K562 (cell line): Measurements from ENCODE around the gene GPR179. TPM values are rescaled to one million over a fixed set of nuclear protein-coding genes. Genes with fewer than 3 reads are reported as not detected.

Experiments used
- ATAC-seq: fragments of 200-7000 bp; cut with Tn5 transposase; 3 replicates; pipeline ENCODE4 v1.9.1; 2020; ENCODE audit warnings: moderate library complexity
- BruUV-seq: library from RNA; stranded (reverse); fragments of 400-500 nt; replicated peaks from 2 replicates; lab custom pipeline; 2021; lab: Mats Ljungman, UMichigan
- CTCF ChIA-PET: fragments of 300-600 bp; formaldehyde crosslinking; extraction: SDS; loops from one replicate; lab custom pipeline; 2021; ENCODE audit warnings: low intra/inter-chr PET ratio; lab: Yijun Ruan, JAX
- POLR2A ChIA-PET: fragments of 300-600, 350-650 bp; sonication (Branson Sonifier 250); formaldehyde crosslinking; extraction: SDS; loops from one replicate; lab custom pipeline; 2021; ENCODE audit warnings: antibody characterized with exemption, inconsistent platforms; lab: Yijun Ruan, JAX
- DNase-seq, 4 experiments: peaks; one replicate each; pipeline versions ENCODE4 v3.0.0 to v3.0.0-alpha.2; 2011 to 2018; ENCODE audit warnings: low spot score in 3 of 4, mixed read lengths in 3 of 4; ENCODE audit errors: extremely low read depth in 1 of 4
- FAIRE-seq: peaks from 2 replicates; lab custom pipeline; 2011; peaks lifted over from hg19 to GRCh38; lab: Jason Lieb, UNC
- H2AFZ ChIP-seq: 2 replicates; pipeline ENCODE4 v1.6.0; 2011; ENCODE audit warnings: low read depth, low read length, control low read depth, inconsistent platforms
- H3K27ac ChIP-seq: fragments of 200-600 bp; 3 replicates; pipeline ENCODE4 v1.8.0; 2011; ENCODE audit warnings: low read depth, mild to moderate bottlenecking, control low read depth, inconsistent platforms, low read length, moderate library complexity, mixed read lengths; ENCODE audit errors: extremely low read depth
- H3K27me3 ChIP-seq, 2 experiments: fragments of 300-600 bp in 1 of 2; 2 replicates in 1 of 2; 3 replicates in 1 of 2; pipeline versions ENCODE4 v1.6.0 to v1.8.0; 2011; ENCODE audit warnings: inconsistent platforms in 2 of 2, low read length in 2 of 2, mild to moderate bottlenecking in 1 of 2, mixed read lengths in 1 of 2, moderate library complexity in 1 of 2; ENCODE audit not compliant: control insufficient read depth in 2 of 2, insufficient read depth in 2 of 2
- H3K36me3 ChIP-seq: fragments of 300-600 bp; 3 replicates; pipeline ENCODE4 v1.8.0; 2011; ENCODE audit warnings: mild to moderate bottlenecking, low read length, inconsistent platforms; ENCODE audit not compliant: control insufficient read depth, insufficient read depth
- H3K4me1 ChIP-seq, 2 experiments: fragments of 200-600 bp in 1 of 2; replicated peaks in 1 of 2; 2 replicates in 1 of 2; 3 replicates in 1 of 2; pipeline versions ENCODE4 v1.5.1 to v1.8.0; 2011; ENCODE audit warnings: inconsistent platforms in 2 of 2, low read length in 2 of 2, mild to moderate bottlenecking in 1 of 2, mixed read lengths in 1 of 2, moderate library complexity in 1 of 2; ENCODE audit not compliant: control insufficient read depth in 2 of 2, insufficient read depth in 2 of 2
- H3K4me2 ChIP-seq: 2 replicates; pipeline ENCODE4 v1.6.1; 2011; ENCODE audit warnings: low read length, control low read depth, inconsistent platforms, mixed read lengths; ENCODE audit not compliant: insufficient read depth
- H3K4me3 ChIP-seq: fragments of 200-600 bp; sonication (generic), shearing (Covaris generic); 2 replicates; pipeline ENCODE4 v1.5.1; 2016; ENCODE audit warnings: control low read depth, inconsistent platforms
- H3K79me2 ChIP-seq: fragments of 200-600 bp; 3 replicates; pipeline ENCODE4 v1.8.0; 2011; ENCODE audit warnings: low read length, inconsistent platforms; ENCODE audit not compliant: control insufficient read depth, insufficient read depth
- H3K9ac ChIP-seq, 2 experiments: 2 replicates each; pipeline versions ENCODE4 v1.6.0 to v1.6.1; 2011; ENCODE audit warnings: low read depth in 2 of 2, low read length in 2 of 2, control low read depth in 1 of 2, inconsistent platforms in 1 of 2, mild to moderate bottlenecking in 1 of 2, mixed read lengths in 1 of 2; ENCODE audit not compliant: insufficient read depth in 1 of 2
- H3K9me1 ChIP-seq: one replicate; pipeline ENCODE4 v1.6.0; 2011; ENCODE audit warnings: inconsistent platforms, mild to moderate bottlenecking, low read length, moderate library complexity; ENCODE audit not compliant: control insufficient read depth, insufficient read depth
- H3K9me3 ChIP-seq: replicated peaks from 2 replicates; pipeline ENCODE4 v1.5.1; 2011; ENCODE audit warnings: low read depth, low read length, inconsistent platforms; ENCODE audit not compliant: control insufficient read depth, insufficient read depth
- H4K20me1 ChIP-seq: replicated peaks from 2 replicates; pipeline ENCODE4 v1.6.1; 2011; ENCODE audit warnings: low read length, inconsistent platforms, mixed read lengths; ENCODE audit not compliant: control insufficient read depth, insufficient read depth
- BCL6 ChIP-seq: fragments of 250-450 bp; sonication (Bioruptor Pico); IDR thresholded peaks from 2 replicates; pipeline ENCODE4 v1.4.0; 2020
- JUNB ChIP-seq: fragments of 450-650 bp; formaldehyde crosslinking; conservative IDR thresholded peaks from 2 replicates; pipeline ENCODE4 v1.4.0; 2020; ENCODE audit warnings: mild to moderate bottlenecking
- POLR2G ChIP-seq: fragments of 200-400 bp; formaldehyde crosslinking; IDR thresholded peaks from 2 replicates; pipeline ENCODE4 v1.6.1; 2017; ENCODE audit warnings: low read depth, mild to moderate bottlenecking, antibody characterized with exemption, low read length, moderate library complexity
- ZNF263 ChIP-seq: sonication (generic); formaldehyde crosslinking; IDR thresholded peaks from 2 replicates; pipeline ENCODE4 v1.8.0; 2022; ENCODE audit warnings: mild to moderate bottlenecking, missing genetic modification reagents, borderline replicate concordance
- ZNF274 ChIP-seq: IDR thresholded peaks from 2 replicates; pipeline ENCODE4 v1.6.1; 2011; ENCODE audit warnings: low read depth, mild to moderate bottlenecking, low read length, moderate library complexity, borderline replicate concordance
- WGBS: fragments of 100-300 bp; shearing (Covaris generic); methylation state at CpG from one replicate; pipeline ENCODE4 v1.1.6; 2016; ENCODE audit warnings: low coverage, mixed read lengths; ENCODE audit not compliant: insufficient coverage; ENCODE audit errors: missing lambda C conversion rate; 5-methylcytosine and 5-hydroxymethylcytosine counted together
- in situ Hi-C: fragments of 300-500 bp; cut with MboI; formaldehyde crosslinking; loops from 4 replicates; pipeline ENCODE4 v1.15.0; 2018; ENCODE audit warnings: inconsistent platforms, mixed read lengths
- intact Hi-C: fragments of 100-400 bp; cut with micrococcal nuclease; formaldehyde crosslinking; loops from 2 replicates; pipeline ENCODE4 v1.14.2; 2022
- polyA plus RNA-seq, 8 experiments: library from polyadenylated mRNA; depleted of rRNA in 4 of 8; stranded (reverse) in 5 of 8; unstranded in 3 of 8; fragments of >200 nt; fragmentation: Nextera tagmentation in 2 of 8; fragmentation: Illumina TruSeq in 1 of 8; extraction: Ambion mirVana in 2 of 8; extraction: Trizol in 1 of 8; gene quantifications; 2 replicates each; pipeline versions ENCODE4 v1.2.1 to v1.2.3, GENCODE V29; 2011 to 2014; ENCODE audit warnings: inconsistent platforms in 1 of 8, missing spikeins in 1 of 8
- total RNA-seq, 7 experiments: library from RNA; depleted of rRNA in 6 of 7; stranded (reverse); fragments of >200 nt in 6 of 7; fragmentation: Illumina TruSeq in 2 of 7; extraction: Trizol in 2 of 7; gene quantifications; 2 replicates each; pipeline versions ENCODE4 v1.2.1 to v1.2.3, GENCODE V29; 2011 to 2021; ENCODE audit warnings: low replicate concordance in 1 of 7
- TF ChIP-seq, protein P1 (sequence below): sonication (generic); formaldehyde crosslinking; IDR thresholded peaks from 2 replicates; pipeline ENCODE4 v1.8.0; 2022; ENCODE audit warnings: mild to moderate bottlenecking, missing genetic modification reagents, borderline replicate concordance
- TF ChIP-seq, protein P2 (sequence below): fragments of 450-650 bp; IDR thresholded peaks from 2 replicates; pipeline ENCODE4 v1.6.1; 2016

Gene GPR179
- total and polyA plus RNA-seq, 9 of the 15 experiments (the other 6 are each of a cell fraction or from before 2014, with no cell fraction given), result not detected

DNA sequence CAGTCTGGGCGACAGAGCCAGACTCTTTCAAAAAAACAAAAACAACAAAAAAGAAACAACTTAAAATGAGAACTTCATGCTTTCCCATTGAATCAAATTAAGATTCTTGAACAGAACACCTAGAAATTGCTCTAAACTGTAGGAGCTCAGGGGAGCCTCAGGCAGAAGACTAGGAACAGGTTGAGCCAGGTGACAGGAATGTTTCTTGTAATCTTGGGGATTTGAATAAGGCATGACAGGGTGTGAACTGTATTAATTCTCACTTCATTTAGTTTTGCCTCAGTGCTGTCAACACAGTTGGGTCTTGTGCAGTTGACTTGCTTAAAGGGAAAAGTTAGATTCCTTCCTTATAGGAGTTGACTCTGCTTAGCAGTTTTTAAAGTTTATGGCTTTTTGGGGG, 35.7 kb upstream of the GPR179 start:
- no peak overlapping the region for H3K4me3 ChIP-seq
- CTCF ChIA-PET, result no interaction called here
- no peaks in the 10 kb centered on the region for H3K4me1 ChIP-seq
- H3K9me1 ChIP-seq, result no peaks in the 10 kb centered on the region
- no peaks in the 10 kb centered on the region for H3K27me3 ChIP-seq
- peaks cover 35% of the 10 kb centered on the region; the same call in 2 of the 3 replicates for H3K36me3 ChIP-seq
- POLR2A ChIA-PET, result interaction anchor here (1.1 to 1.5 kb wide), 3 partner anchors 16 to 35 kb away, joined by 3 read pairs; no protein-coding TSS in a partner anchor
- no peaks in the 10 kb centered on the region for H4K20me1 ChIP-seq
- intact Hi-C loops, result no loop called here
- ATAC-seq (no peak), FAIRE-seq (no peak), DNase-seq (no peak)
- BruUV-seq, result no TSS peak
- H3K79me2 ChIP-seq, result no peaks in the 10 kb centered on the region
- H2AFZ ChIP-seq, result no peak overlapping the region
- in situ Hi-C loops, result no loop called here
- H3K9ac ChIP-seq, result no peak overlapping the region
- H3K27ac ChIP-seq, result no peak overlapping the region
- WGBS, result 92% methylated on average over 1 of the region's 1 CpG
- no peak overlapping the region for H3K4me2 ChIP-seq
- H3K9me3 ChIP-seq, result no peaks in the 10 kb centered on the region
- no peak for TF ChIP-seq POLR2G
- TF ChIP-seq JUNB (CRISPR knock-in tag), result no peak
- TF ChIP-seq BCL6, result no peak
- TF ChIP-seq ZNF274, result no peak
- TF ChIP-seq ZNF263 (CRISPR knock-in tag), result no peak
- TF ChIP-seq, protein P1, sequence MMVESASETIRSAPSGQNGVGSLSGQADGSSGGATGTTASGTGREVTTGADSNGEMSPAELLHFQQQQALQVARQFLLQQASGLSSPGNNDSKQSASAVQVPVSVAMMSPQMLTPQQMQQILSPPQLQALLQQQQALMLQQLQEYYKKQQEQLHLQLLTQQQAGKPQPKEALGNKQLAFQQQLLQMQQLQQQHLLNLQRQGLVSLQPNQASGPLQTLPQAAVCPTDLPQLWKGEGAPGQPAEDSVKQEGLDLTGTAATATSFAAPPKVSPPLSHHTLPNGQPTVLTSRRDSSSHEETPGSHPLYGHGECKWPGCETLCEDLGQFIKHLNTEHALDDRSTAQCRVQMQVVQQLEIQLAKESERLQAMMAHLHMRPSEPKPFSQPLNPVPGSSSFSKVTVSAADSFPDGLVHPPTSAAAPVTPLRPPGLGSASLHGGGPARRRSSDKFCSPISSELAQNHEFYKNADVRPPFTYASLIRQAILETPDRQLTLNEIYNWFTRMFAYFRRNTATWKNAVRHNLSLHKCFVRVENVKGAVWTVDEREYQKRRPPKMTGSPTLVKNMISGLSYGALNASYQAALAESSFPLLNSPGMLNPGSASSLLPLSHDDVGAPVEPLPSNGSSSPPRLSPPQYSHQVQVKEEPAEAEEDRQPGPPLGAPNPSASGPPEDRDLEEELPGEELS (CRISPR knock-in tag), result no peak
- TF ChIP-seq, protein P2, sequence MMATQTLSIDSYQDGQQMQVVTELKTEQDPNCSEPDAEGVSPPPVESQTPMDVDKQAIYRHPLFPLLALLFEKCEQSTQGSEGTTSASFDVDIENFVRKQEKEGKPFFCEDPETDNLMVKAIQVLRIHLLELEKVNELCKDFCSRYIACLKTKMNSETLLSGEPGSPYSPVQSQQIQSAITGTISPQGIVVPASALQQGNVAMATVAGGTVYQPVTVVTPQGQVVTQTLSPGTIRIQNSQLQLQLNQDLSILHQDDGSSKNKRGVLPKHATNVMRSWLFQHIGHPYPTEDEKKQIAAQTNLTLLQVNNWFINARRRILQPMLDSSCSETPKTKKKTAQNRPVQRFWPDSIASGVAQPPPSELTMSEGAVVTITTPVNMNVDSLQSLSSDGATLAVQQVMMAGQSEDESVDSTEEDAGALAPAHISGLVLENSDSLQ, result no peak
